NOMO-1 treated with dmso at 0.1 percent for 144 hours (cell line): Measurements from ENCODE around the gene FAM204A.

Source experiments
- DNase-seq: peaks from one replicate; lab custom pipeline; 2025; ENCODE audit not compliant: unreplicated experiment; lab: John Stamatoyannopoulos, UW

FAM204A gene

DNA sequence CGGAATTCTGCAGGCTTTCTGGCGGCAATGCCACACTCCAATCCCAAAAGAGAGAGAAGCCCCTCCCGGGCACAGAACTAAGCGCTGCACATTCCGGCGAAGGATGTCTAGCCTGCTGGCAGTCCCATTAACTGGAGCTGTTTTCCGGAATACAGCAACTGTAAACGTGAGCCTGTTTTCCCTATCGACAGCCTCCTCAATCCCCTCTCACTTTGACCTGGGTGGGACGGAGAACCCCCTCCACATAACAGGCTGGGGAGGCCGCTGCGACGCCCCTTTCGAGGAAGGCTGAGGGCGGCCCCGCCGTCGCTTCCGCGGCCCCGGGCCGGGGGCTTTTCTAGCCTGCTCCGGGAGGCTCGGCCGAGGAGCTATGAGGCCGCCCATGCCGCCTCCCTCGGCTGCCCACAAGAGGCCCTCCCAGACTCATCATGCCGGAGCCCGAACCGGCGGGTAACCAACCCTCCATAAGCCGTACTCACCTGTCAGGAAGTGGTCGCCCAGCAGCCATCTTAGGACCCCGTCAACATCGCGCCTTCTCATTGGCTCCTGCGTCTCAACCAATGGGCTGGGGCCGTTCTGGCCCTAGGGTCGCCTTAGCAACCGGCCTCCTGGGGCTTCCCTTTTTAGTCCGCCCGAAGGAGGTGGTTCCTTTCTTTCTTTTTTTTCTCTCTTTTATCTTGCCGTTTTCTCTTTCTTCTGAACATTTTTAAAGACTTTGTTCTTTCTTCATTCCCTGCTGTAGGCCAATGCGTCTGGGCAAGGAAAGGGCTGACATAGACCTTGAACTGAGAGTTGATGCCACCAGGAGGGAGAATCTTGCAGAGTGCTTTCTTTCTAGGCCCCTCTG is at the start of gene FAM204A:
FAM204A (minus strand) TSS at position 534 of the 847 bp plus-strand sequence. CDS start 5,909 bp downstream, outside the sequence.
- DNase-seq, result peak; percentile 91

DNA sequence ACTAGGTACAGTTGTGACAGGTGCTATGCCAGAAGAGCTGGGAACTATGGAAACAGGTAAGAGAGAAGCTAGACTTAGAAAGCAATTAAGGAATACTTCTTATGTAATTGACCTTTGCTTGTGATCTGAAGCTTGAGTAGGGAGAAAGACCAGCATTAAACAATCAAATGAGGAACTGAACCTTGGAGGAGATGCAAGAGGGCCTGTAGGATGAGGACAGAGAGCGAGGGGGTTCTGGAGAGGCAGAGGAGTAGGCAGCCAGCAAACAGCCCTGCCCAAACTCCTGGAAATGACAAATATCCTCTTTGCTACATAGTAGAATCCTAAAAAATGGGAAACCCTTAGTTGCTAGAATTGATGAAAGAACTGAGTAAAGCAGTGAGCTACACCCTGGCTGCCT is 41.6 kb upstream of the FAM204A start:
- peak; percentile 1 for DNase-seq

GRCh38 chr10:118383063-118383689 is 41.1 kb upstream of the FAM204A start:
- no peak for DNase-seq

GRCh38 chr10:118374404-118374803 is 32.3 kb upstream of the FAM204A start:
- DNase-seq, result no peak

GRCh38 chr10:118373786-118374185 is 31.7 kb upstream of the FAM204A start:
- no peak for DNase-seq

DNA sequence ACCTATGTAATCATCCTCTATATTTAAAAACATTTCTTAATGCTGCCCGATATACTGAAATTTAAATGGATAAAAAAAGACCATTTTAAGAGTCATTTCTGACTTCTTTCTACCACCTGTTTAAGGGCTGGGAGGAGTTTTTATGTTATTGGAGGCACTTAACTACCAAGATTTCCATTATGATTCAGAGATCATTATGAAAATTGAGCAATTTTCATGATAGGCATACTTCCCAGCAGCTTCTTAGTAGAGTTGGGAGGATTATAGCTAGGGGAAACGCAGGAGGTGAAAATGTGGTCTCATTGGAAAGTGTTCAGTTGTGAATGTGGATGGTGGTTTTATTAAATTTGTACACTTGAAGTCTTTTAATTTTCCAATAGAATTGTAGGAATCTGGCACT is 28.4 kb upstream of the FAM204A start:
- no peak for DNase-seq

DNA sequence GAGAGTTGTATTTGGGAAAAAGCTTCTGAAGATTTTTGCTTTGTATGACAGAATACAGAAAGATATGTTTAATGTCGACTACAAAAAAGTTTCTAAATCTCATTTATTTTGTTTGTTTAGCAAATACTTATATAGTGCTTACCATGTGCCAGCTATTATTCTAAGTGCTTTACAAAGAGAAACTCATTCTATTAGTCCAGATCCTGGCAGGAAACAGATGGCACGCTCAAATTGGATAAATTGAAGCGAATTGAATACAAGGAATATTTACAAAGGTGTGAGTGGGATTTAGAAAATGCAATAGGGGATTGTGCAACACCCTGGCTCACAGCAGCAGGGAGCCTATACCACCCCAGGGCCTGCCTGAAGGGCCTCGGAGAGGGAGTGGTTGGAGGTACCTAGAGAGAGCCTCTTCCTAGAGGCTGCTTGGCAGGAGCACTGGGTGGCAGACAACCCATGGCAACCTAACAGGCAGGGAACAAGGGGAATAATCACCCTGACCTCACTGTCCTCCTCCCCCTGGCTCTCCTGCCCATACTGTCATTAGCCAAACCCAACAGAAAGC is 27.6 kb upstream of the FAM204A start:
- no peak for DNase-seq

DNA sequence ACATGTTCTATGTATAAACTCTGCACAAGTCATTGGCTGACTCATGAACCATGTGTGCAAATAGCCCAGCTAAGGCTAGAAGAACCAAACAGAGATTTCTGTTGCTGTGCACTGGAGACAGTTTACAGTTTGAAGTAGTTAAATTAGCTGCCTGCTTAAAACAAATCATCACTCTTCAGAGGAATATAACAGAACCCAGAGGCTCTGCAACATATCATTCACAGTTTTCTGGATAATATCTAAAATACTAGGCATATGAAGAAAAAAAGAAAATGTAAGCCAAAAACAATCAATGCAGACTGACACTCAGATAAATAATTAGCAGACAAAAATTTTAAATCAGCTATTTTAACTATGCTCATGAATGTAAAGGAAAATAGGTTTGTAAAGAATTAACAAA is 23.6 kb upstream of the FAM204A start:
- DNase-seq, result no peak

DNA sequence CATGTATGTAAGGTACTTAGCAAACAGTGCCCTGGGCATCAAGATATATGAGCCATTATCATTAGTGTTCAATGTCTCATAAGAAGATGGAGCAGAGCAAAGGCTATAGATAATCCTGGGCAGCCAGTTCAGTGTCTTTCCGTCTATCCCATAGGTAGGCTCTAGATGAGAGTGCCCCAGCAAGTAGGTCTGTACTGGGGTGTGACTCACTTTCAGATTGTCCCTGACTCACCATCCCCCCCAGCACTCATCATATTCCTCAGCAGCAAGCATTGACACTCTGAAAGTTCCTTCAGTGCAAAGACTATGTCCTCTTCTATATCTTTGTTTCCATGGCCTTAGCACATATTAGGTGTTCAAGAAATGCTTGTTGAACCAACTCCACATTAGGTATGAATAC is 20.0 kb upstream of the FAM204A start:
- no peak for DNase-seq

- DNase-seq, result no peak
Observed at GRCh38 chr10:118358327-118358726, 16.2 kb upstream of the FAM204A start.

DNA sequence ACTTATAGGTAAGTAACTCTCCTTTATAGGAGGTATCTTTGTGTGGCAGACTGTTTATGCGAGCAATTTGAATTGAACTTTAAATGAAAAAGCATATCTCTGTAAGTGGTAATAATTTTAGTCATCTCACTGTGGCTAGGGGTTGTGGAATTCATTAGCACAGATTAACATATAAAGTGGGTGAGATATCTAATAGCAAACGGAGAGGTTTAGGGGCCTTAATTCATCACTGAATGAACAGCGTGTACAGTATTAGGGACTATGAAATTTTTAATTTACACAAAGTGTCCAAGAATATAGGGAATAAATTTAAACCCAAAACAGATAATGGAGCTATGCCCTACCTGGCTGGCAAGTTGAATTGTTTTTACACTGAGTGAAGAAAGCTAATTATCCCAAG is 15.7 kb upstream of the FAM204A start:
- no peak for DNase-seq

DNA sequence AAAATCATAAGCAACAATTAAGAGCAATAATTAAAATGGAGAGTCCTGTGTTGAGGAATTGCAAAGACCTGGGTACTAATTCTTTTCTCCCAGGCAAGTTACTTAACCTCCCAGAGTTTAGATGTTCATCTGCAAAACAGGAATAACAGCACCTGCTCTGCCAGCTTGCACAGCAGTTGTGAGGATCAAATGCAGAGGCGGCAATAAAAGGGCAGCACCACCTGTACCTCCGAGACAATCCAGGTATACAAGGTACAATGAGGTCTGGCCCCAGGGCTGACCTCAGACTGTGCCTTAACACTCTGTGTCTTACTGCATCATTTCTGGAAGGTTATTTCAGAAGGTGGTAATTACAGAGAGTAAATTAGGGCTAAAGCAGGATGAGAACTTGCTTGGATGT is 14.5 kb upstream of the FAM204A start:
- DNase-seq, result no peak

DNA sequence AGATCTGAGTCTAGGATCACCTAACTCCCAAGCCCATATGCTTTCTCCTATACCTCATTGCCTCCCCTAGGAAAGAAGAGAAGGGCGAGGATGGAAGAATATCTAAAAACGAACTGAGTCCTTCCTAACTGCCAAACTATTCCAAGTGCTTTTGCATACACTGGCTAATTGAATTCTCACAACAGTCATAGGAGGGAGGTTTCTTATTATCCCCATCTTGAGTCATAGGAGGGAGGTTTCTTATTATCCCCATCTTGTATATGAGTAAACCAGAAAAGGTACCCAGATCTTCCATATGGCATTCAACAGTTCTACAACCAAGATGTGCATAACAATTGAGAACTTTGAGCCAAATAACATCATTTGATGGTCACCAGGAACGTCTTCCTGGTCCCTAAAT is 13.1 kb upstream of the FAM204A start:
- no peak for DNase-seq

DNA sequence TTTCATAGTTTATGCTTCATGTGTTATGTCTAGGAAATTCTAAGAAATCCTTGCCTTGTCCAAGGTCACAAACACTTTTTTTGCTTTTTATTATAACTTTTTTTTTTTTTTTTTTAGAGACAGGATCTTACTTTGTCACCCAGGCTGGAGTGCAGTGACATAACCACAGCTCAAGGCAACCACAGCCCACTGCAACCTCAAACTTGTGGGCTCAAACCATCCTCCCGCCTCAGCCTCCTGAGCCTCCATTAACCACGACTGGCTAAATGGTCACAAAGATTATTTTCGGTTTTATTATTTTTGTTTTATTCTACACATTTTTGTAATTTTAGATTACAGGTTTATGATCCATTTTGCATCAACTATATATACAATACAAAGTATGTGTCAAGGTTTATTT is 7.1 kb upstream of the FAM204A start:
- no peak for DNase-seq

- DNase-seq, result no peak
Observed at GRCh38 chr10:118343549-118343948, 1.4 kb upstream of the FAM204A start.

DNA sequence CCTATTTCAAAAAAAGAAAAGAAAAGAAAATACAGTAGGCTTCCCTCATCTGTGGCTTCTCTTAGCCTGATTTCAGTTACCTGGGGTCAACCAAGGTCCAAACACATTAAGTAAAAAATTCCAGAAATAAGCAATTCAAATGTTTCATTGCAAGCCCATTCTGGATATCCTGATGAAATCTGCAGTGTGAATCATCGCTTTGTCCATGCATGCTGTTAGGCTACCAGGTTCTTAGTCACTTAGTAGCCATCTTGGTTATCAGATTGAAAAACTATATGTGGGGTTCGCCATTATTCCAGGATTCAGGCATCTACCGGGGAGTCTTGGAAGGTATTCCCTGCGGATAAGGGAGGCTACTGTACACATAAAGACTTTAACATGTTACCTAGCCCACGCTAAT is 991 bp upstream of the FAM204A start:
- no peak for DNase-seq

DNA sequence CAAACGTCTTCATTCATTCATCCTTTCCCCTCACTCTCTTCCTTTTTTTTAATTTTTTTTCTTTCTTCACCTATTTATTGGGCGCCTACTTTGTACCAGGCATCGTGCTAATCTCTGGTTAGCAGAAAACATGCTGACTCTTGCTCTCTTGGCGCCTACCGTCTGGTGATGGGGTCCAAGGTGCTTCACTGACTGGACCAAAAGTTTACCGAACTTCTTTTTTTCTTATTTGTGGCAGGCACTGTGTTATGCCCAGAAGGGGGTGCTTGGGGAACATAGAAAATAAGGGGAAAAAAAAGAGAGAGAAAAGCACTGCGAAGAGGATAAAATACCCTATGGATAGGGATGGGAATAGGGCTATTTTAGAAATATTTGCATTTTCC is 505 bp upstream of the FAM204A start:
- no peak for DNase-seq

DNA sequence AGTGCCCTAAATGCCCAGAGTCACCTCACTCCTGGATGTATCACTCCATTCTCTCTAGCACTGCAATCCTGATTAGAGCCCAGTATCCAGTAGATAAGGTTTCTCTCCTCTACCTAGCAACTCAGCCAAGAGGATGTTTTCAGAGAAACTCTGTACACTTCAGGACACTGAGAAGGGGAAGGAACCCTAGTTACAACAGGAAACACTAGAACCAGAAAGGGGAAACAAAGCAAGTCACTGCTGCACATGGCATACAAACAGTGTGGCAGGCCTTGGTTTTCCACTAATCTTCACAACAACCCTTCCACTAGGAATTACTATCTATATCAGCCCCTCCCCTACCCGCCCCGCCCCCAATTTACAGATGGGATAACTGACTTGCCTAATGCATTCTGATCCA is 1.6 kb downstream of the FAM204A start:
- DNase-seq, result peak; percentile 0

- DNase-seq, result no peak
Observed at GRCh38 chr10:118339111-118339510, 3.0 kb downstream of the FAM204A start.

DNA sequence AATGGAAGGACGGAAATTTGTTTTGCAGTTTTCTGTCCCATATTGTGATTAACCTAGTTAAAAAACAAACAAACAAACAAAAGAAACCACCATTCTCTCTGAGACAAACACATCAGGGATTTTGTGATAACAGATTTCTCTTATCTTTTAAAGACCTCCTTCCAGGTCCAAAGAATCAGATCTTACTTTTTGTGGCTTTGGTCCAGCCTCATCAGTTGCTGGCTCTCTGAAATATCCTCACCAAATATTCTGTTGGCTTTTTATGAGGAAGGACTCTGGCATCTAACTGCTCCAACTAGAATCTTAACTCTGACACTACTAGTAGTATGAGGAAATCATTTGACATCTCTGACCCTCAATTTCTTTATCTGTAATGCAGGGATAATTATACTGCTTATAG is 4.8 kb downstream of the FAM204A start:
- DNase-seq, result no peak

DNA sequence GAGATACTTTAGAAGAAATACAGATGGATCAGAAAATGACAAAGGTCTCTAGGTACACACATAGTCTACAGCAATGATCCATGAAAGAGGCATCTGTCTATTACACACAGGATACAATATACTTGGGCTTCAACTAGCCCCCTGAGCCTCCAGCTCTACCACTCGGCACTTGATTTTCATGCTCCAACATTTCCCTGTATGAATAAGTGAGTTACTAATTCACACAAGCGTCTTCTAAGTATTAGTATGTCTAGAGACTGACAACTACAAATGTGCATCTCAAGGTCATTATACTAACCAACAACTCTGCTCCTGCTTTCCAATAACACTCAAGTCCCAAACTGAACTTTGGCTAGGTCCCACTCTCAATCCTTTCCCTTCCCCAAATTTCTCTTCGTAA is 8.3 kb downstream of the FAM204A start:
- no peak for DNase-seq

- no peak for DNase-seq
Observed at GRCh38 chr10:118332948-118333710, 9.0 kb downstream of the FAM204A start.
